Stimulated activated CD4-positive, alpha-beta T cell treated with anti-CD3 and anti-CD28 coated beads, Interleukin-2, amount 100 ng/mL, for 48 hours (primary cell): ENCODE results near the gene LIMCH1.

Experiments used
- DNase-seq, 2 donors: peaks; one replicate each; pipeline ENCODE4 v3.0.0-alpha.2; 2020

The LIMCH1 gene

DNA sequence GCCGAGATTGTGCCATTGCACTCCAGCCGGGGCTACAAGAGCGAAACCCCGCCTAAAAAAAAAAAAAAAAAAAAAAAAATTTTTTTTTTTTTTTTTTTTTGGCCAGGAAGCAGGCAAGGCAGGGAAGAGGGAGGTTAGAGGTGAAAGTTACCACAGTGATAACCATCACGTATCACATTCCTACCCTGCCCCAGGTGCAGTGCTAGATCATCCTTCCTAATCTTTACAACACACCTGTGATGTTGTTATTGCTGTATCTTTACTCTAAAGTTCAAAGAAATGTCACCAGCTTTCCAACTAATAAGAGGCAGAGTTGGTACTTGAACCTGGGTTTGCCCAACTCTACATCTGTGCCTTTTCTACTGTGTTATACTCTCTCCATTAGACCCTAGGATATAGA is 7.2 kb upstream of the LIMCH1 start:
- DNase-seq: no peak

DNA sequence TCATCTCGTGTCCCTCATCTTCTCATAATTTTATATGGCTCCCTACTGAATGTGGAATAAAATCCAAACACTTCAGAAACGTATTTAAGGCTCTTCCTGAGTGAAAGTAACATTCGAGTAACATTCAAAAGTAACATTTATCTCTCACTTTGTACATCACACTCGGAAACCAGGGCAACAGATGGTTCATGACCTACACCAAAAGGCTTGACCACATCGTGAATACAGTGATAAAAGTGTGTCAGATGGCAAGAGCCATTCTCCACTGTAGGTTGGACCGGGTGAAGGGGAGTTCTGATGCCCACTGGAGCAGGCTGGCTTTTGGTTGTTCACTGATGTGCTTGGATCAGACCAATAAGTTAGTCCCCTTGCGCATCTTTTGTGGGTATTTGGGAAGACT is 5.6 kb upstream of the LIMCH1 start:
- DNase-seq: no peak

GRCh38 chr4:41532882-41533281 is 5.1 kb upstream of the LIMCH1 start:
- no peak for DNase-seq

- DNase-seq: no peak
Measured at GRCh38 chr4:41533680-41534079, 4.3 kb upstream of the LIMCH1 start.

DNA sequence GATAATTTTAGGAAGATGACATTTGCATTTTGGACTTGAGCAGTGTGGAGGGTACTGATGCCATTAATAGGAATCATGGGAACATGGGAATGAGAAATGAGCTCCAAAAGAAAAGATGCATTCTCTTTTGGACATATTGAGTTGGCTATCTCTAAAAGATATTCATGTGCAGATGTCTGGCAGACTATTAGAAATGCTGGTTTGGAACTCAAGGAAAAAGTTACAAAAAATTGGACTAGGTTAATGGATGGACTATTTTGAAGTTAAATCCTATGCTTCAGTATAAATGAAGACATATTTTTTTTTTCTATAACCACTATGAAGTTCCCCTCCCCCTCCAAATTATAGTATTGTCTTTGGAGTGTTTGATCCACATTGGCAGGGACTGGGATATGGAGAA is 3.6 kb upstream of the LIMCH1 start:
- no peak for DNase-seq

GRCh38 chr4:41535911-41536371 is 2.0 kb upstream of the LIMCH1 start:
- DNase-seq: no peak

- DNase-seq: no peak
Measured at GRCh38 chr4:41537292-41537890, 566 bp upstream of the LIMCH1 start.

GRCh38 chr4:41538887-41539498 is 1.0 kb downstream of the LIMCH1 start:
- DNase-seq: no peak

GRCh38 chr4:41539711-41540110 is 1.8 kb downstream of the LIMCH1 start:
- no peak for DNase-seq

GRCh38 chr4:41540687-41541086 is 2.7 kb downstream of the LIMCH1 start:
- no peak for DNase-seq

DNA sequence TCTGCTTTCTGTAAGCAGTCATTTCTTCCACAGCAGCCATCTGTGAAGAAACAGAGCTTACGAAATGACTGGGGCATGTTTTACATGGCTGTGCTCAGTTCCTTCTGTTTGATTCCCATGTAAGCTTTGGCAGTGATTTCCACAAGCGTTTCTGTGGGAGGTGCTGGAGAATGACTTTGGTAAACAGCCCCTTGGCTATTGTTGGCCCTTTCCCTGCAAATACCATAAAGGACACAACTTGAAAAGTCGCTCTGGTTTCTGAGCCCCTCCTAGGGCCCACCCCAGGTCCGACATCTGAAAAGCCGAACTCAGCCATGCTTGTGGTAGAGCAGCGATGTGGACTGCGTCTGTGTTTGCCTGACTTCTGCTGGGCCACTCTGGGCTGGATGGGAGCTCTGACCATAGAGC is 3.7 kb downstream of the LIMCH1 start:
- no peak for DNase-seq

- no peak for DNase-seq
Measured at GRCh38 chr4:41542526-41543275, 4.7 kb downstream of the LIMCH1 start.

GRCh38 chr4:41545238-41545637 is 7.3 kb downstream of the LIMCH1 start:
- DNase-seq: no peak

GRCh38 chr4:41546638-41547037 is 8.7 kb downstream of the LIMCH1 start:
- no peak for DNase-seq

- DNase-seq: no peak
Measured at GRCh38 chr4:41548305-41548880, 10.4 kb downstream of the LIMCH1 start.

GRCh38 chr4:41549478-41549877 is 11.5 kb downstream of the LIMCH1 start:
- DNase-seq: no peak

DNA sequence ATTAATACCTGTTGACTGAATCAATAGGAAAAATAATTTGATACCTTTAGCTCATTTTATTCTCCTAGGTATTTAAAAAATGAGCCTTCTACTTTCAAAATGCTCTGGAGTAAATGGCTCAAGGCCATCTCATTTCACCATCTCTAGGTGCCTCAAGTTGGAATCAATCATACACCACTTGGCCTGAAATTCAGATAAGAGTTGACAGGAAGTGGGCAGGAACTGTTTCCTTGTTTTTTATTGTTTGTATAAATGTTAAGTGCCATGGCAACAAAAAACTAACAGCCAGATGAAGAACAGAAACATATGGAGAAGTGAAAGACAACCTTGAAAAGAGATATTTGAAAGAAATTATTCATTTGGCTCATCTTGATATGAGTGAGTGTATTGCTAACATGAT is 12.4 kb downstream of the LIMCH1 start:
- DNase-seq: no peak

GRCh38 chr4:41551536-41551935 is 13.6 kb downstream of the LIMCH1 start:
- no peak for DNase-seq

DNA sequence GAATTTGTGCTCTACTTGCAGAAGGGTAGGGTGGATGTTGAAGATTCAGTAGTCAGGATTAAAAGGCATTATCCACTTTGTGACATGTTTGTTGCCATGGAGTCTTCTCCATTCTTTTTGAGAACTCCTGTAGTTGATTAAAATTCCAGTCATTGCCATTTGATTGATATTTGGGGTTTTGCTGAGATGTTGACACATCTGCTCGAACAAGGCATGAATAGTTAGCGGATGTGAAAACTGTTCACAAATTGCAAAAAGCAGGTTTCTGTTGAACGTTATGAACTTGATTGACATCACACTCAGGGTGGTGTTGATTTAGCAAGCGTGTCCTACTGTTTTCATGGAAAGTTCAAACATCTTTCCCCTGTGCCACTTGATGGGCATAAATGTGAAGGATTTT is 16.9 kb downstream of the LIMCH1 start:
- no peak for DNase-seq

DNA sequence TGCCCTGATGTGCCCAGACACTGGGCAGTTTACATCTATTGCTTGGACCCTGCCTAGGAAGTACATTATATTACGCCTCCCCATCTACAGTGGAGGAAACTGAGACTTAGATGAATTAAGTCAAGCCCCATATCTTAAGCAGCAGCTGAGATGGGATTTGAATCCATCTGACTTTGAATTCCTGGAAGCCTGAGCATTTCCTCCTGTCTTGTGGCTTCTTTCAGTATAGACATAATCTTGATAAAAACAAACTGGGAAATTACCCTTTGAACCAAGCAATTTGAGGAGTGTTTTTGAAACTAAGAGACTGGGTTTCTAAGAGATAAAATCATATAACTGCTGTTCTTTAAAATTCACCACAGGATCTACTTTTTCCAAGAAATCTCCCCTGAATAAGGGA is 18.6 kb downstream of the LIMCH1 start:
- no peak for DNase-seq

DNA sequence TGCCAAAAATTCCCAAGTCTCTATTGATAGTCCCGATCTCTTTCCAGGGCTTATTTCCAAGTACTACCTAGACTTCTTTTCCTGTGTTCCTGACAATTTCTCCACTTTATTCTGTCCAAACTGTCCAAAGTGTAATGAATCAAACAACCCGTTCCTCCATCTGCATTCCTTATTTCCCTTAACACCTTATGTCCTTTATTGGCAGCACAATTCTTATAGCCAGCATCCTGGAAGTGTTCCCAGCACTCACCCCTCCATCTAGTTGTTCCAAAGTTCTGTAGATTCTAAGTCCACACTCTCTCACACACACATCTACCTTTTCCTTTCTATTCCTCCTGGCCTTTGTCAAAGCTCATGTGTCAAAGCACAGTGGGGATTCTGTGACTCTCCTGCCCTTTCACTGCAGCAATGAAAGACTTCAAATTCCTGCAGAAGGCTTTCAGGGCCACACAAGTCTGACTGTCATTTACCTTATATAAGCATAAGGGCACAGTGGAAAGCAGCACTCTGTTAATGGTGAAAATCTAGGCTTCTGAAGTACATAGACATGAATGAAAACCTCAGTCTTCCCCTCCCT is 22.1 kb downstream of the LIMCH1 start:
- no peak for DNase-seq

DNA sequence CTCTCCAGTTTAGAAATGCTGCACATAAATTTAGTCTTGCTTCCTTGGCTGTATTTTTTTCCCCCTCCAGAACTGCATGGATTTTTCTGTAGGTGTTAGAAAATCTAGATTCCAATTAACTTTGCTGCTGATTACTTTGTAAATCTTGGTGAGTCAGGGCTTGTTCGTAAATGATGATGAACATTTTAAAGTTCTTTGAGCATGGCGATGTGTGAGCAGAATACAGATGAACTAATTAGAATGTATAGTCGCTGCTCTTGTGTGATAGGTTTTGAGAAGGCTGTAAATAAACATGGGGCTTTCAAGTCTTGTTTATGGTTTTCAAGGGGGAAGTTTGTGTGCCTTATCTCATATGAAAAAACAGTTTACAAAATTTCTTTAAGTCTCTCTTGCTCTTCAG is 23.3 kb downstream of the LIMCH1 start:
- no peak for DNase-seq

GRCh38 chr4:41567186-41567585 is 29.2 kb downstream of the LIMCH1 start:
- DNase-seq: no peak

DNA sequence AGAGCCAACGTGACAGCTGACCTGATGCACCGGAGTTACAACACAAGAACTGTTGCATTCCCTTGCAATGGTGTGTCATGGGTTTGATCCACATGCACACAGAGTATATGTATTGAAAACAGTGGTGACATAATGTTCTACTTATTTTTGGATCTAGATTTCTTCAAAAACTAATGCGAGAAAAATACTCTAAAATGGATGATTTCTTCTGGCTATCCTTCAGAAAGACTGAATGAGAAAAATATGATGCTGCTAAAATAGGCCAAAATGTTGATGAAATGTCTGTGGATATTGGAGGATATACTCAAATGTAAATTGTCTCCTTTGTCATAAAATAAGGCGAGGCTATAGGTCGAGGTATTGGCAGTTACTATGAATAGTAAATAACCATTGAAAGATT is 30.4 kb downstream of the LIMCH1 start:
- DNase-seq: no peak
